GM12878 (cell line): Measurements from ENCODE around the gene TXN2. TPM values are rescaled to one million over a fixed set of nuclear protein-coding genes. Genes with fewer than 3 reads are reported as not detected.
A peak's percentile ranks its signal among the peaks of the same experiment; 100 is the strongest.

ENCODE experiments used
- CBX3 ChIP-seq: fragments of 200-600 bp; sonication (generic); IDR thresholded peaks from 2 replicates; pipeline ENCODE4 v1.6.1; 2016; ENCODE audit warnings: low read depth, borderline replicate concordance
- E2F4 ChIP-seq: IDR thresholded peaks from 2 replicates; pipeline ENCODE4 v1.6.1; 2012; ENCODE audit warnings: low read depth, low read length, improper control_type of control experiment
- FOXM1 ChIP-seq: IDR thresholded peaks from 2 replicates; pipeline ENCODE4 v1.6.1; 2012; ENCODE audit warnings: low read depth, mild to moderate bottlenecking, inconsistent platforms, low read length, moderate library complexity
- GATAD2B ChIP-seq: fragments of 450-650 bp; conservative IDR thresholded peaks from 2 replicates; pipeline ENCODE4 v1.6.1; 2017; ENCODE audit warnings: low read depth, mild to moderate bottlenecking, moderate library complexity
- IKZF1 ChIP-seq: fragments of 450-650 bp; conservative IDR thresholded peaks from 2 replicates; pipeline ENCODE4 v1.6.1; 2017; ENCODE audit warnings: antibody characterized with exemption, mild to moderate bottlenecking
- MEF2A ChIP-seq: IDR thresholded peaks from 2 replicates; pipeline ENCODE4 v1.6.1; 2011; ENCODE audit warnings: low read depth, mild to moderate bottlenecking, low read length, moderate library complexity; ENCODE audit not compliant: insufficient read depth
- NFIC ChIP-seq: IDR thresholded peaks from 2 replicates; pipeline ENCODE4 v1.6.1; 2012; ENCODE audit warnings: low read depth, mild to moderate bottlenecking, inconsistent platforms, low read length, moderate library complexity
- NR2C2 ChIP-seq: IDR thresholded peaks from 2 replicates; pipeline ENCODE4 v1.6.1; 2011; ENCODE audit warnings: borderline replicate concordance, low read depth; ENCODE audit not compliant: control insufficient read depth, insufficient read length
- PML ChIP-seq: IDR thresholded peaks from 2 replicates; pipeline ENCODE4 v1.6.1; 2012; ENCODE audit warnings: low read length, inconsistent platforms
- POLR2AphosphoS2 ChIP-seq: IDR thresholded peaks from 2 replicates; pipeline ENCODE4 v1.6.1; 2011; ENCODE audit warnings: low read depth, mild to moderate bottlenecking, low read length, improper control_type of control experiment, moderate library complexity
- SMAD5 ChIP-seq: IDR thresholded peaks from 2 replicates; pipeline ENCODE4 v1.6.1; 2016; ENCODE audit warnings: antibody characterized with exemption, low read depth
- SP1 ChIP-seq: IDR thresholded peaks from one replicate; pipeline ENCODE4 v1.6.1; 2011; ENCODE audit warnings: low read depth, low read length
- TAF1 ChIP-seq: IDR thresholded peaks from 2 replicates; pipeline ENCODE4 v1.6.1; 2011; ENCODE audit warnings: mild to moderate bottlenecking, low read depth, low read length, borderline replicate concordance
- WRNIP1 ChIP-seq: IDR thresholded peaks from 2 replicates; pipeline ENCODE4 v1.6.1; 2011; ENCODE audit warnings: low read depth, low read length, improper control_type of control experiment, borderline replicate concordance
- polyA plus RNA-seq, 11 experiments: library from polyadenylated mRNA; depleted of rRNA in 4 of 11; unstranded in 6 of 11; stranded (reverse) in 5 of 11; fragments of >200 nt; fragmentation: Nextera tagmentation in 4 of 11; fragmentation: Illumina TruSeq in 1 of 11; extraction: Ambion mirVana in 4 of 11; extraction: Trizol in 1 of 11; gene quantifications; 1 replicate in 1 of 11; 2 replicates in 10 of 11; pipeline versions ENCODE4 v1.2.1 to v1.2.3, GENCODE V29; 2011 to 2016; ENCODE audit warnings: inconsistent platforms in 2 of 11, missing spikeins in 2 of 11, low read depth in 1 of 11
- total RNA-seq, 4 experiments: library from RNA; depleted of rRNA in 3 of 4; stranded (reverse); fragments of >200 nt in 3 of 4; fragmentation: Illumina TruSeq in 1 of 4; extraction: Trizol in 1 of 4; gene quantifications; 2 replicates each; pipeline versions ENCODE4 v1.2.1 to v1.2.3, GENCODE V29; 2013 to 2021
- TF ChIP-seq, protein P1 (sequence below): fragments of 450-650 bp; IDR thresholded peaks from 2 replicates; pipeline ENCODE4 v1.6.1; 2018; ENCODE audit warnings: borderline replicate concordance, mild to moderate bottlenecking; ENCODE audit not compliant: partially characterized antibody
- TF ChIP-seq, protein P2 (sequence below): fragments of 450-650 bp; IDR thresholded peaks from 2 replicates; pipeline ENCODE4 v1.6.1; 2017; ENCODE audit warnings: mild to moderate bottlenecking, moderate library complexity
- TF ChIP-seq, protein P3 (sequence below): IDR thresholded peaks from 2 replicates; pipeline ENCODE4 v1.6.1; 2012; ENCODE audit warnings: low read length, inconsistent platforms
- TF ChIP-seq, protein P4 (sequence below): fragments of 450-650 bp; IDR thresholded peaks from 2 replicates; pipeline ENCODE4 v1.6.1; 2017; ENCODE audit warnings: borderline replicate concordance

TXN2 gene
- total and polyA plus RNA-seq, 10 of the 15 experiments (the other 5 are each of a cell fraction or from before 2014, with no cell fraction given) = 70.2 to 350 (median 183) TPM

DNA sequence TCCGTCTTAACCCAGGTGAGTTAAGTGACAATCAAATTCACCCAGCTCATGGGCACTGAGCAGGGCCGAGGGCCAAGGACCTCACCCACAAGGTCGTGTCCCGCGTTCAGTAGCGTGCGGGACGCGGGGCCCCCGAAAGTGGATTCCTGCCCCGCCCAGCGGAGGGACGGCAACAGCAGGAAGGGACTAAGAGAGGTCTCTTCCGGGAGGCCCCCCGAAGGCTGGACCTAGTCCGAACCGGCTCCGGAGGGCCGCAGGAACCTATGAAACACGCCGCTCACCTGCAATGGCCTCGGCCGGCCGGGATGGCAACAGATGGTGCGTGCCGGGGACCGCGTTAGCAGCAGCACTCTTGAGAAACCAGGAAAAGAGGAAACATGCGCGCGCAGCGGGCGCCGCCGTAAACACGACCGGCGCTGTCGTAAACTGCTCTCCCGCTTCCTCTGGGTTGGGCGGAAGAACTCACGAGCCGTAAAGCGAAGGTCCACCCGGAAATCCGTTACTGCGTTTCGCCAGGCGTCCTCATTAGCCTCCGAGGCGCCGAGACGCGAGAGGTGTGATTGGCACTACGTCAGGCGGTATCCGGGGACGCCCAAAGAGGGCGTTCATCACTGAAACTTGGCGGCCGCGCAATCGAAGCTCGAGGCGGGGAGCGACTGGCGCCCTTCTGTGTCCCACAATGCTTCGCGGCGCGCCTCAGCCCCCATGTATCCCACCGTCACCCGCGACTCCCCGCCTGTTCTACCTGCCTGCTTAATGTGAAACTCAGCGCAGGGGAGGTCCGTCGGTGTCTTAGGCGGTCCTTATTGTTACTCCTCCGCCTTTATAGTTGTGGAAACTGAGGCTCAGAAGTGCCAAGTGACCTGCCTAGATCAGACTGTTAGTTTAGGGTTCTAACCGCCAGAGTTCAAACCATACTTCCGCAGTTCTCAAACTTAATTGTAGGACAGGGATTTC is 47.6 kb upstream of the TXN2 start, which contains the start of gene EIF3D (continued):
- TF ChIP-seq, protein P1, sequence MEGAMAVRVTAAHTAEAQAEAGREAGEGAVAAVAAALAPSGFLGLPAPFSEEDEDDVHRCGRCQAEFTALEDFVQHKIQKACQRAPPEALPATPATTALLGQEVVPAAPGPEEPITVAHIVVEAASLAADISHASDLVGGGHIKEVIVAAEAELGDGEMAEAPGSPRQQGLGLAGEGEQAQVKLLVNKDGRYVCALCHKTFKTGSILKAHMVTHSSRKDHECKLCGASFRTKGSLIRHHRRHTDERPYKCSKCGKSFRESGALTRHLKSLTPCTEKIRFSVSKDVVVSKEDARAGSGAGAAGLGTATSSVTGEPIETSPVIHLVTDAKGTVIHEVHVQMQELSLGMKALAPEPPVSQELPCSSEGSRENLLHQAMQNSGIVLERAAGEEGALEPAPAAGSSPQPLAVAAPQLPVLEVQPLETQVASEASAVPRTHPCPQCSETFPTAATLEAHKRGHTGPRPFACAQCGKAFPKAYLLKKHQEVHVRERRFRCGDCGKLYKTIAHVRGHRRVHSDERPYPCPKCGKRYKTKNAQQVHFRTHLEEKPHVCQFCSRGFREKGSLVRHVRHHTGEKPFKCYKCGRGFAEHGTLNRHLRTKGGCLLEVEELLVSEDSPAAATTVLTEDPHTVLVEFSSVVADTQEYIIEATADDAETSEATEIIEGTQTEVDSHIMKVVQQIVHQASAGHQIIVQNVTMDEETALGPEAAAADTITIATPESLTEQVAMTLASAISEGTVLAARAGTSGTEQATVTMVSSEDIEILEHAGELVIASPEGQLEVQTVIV = peak; percentile 100
- TF ChIP-seq WRNIP1 (no peak), CBX3 (no peak), NFIC (no peak), PML (peak; percentile 97), SP1 (peak; percentile 9), IKZF1 (peak; percentile 94), SMAD5 (peak; percentile 93), MEF2A (no peak), E2F4 (0 out of 2 replicates have a peak, but pooled peaks have one; percentile 43), GATAD2B (peak; percentile 90), NR2C2 (no peak), TAF1 (peak; percentile 99), FOXM1 (no peak), POLR2AphosphoS2 (peak; percentile 89)
- TF ChIP-seq, protein P2, sequence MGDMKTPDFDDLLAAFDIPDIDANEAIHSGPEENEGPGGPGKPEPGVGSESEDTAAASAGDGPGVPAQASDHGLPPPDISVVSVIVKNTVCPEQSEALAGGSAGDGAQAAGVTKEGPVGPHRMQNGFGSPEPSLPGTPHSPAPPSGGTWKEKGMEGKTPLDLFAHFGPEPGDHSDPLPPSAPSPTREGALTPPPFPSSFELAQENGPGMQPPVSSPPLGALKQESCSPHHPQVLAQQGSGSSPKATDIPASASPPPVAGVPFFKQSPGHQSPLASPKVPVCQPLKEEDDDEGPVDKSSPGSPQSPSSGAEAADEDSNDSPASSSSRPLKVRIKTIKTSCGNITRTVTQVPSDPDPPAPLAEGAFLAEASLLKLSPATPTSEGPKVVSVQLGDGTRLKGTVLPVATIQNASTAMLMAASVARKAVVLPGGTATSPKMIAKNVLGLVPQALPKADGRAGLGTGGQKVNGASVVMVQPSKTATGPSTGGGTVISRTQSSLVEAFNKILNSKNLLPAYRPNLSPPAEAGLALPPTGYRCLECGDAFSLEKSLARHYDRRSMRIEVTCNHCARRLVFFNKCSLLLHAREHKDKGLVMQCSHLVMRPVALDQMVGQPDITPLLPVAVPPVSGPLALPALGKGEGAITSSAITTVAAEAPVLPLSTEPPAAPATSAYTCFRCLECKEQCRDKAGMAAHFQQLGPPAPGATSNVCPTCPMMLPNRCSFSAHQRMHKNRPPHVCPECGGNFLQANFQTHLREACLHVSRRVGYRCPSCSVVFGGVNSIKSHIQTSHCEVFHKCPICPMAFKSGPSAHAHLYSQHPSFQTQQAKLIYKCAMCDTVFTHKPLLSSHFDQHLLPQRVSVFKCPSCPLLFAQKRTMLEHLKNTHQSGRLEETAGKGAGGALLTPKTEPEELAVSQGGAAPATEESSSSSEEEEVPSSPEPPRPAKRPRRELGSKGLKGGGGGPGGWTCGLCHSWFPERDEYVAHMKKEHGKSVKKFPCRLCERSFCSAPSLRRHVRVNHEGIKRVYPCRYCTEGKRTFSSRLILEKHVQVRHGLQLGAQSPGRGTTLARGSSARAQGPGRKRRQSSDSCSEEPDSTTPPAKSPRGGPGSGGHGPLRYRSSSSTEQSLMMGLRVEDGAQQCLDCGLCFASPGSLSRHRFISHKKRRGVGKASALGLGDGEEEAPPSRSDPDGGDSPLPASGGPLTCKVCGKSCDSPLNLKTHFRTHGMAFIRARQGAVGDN = peak; percentile 46
- TF ChIP-seq, protein P3, sequence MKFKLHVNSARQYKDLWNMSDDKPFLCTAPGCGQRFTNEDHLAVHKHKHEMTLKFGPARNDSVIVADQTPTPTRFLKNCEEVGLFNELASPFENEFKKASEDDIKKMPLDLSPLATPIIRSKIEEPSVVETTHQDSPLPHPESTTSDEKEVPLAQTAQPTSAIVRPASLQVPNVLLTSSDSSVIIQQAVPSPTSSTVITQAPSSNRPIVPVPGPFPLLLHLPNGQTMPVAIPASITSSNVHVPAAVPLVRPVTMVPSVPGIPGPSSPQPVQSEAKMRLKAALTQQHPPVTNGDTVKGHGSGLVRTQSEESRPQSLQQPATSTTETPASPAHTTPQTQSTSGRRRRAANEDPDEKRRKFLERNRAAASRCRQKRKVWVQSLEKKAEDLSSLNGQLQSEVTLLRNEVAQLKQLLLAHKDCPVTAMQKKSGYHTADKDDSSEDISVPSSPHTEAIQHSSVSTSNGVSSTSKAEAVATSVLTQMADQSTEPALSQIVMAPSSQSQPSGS = no peak
- TF ChIP-seq, protein P4, sequence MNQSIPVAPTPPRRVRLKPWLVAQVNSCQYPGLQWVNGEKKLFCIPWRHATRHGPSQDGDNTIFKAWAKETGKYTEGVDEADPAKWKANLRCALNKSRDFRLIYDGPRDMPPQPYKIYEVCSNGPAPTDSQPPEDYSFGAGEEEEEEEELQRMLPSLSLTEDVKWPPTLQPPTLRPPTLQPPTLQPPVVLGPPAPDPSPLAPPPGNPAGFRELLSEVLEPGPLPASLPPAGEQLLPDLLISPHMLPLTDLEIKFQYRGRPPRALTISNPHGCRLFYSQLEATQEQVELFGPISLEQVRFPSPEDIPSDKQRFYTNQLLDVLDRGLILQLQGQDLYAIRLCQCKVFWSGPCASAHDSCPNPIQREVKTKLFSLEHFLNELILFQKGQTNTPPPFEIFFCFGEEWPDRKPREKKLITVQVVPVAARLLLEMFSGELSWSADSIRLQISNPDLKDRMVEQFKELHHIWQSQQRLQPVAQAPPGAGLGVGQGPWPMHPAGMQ = no peak
